SHP77 (cell line): ENCODE data around the gene GOPC.
"Not testable (repeated sequence)": the region's sequence is repeated elsewhere in the genome, so short reads cannot be mapped to it uniquely, and the experiment has no call there.

Experiments used
- DNase-seq, 2 experiments: peaks; one replicate each; lab custom pipeline; 2025; lab: John Stamatoyannopoulos, UW

The GOPC gene

DNA sequence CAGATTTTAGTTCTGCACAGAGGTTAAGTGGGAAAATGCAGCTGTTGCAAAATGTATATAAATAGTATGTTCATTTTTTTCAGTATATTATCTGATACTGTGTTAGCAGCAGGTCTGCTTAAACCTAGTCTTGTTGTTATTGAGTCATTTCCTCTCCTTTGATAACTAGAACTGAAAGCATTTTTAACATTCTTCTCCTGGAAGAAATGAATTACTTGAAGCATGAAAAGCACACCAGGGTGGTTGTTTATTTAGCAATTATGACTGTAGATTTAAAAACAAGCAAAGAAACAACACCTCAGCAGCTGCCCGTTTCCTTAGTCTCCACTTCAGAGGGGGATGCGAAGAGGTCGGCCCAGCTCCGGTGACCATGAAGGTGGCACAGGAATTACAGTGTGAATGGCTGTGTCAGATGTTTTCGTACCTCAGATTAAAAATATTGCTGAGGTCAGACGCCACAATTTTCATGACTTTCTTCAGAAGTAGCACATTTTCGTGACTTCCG lies 53.5 kb downstream of the GOPC start:
- no peak for DNase-seq

DNA sequence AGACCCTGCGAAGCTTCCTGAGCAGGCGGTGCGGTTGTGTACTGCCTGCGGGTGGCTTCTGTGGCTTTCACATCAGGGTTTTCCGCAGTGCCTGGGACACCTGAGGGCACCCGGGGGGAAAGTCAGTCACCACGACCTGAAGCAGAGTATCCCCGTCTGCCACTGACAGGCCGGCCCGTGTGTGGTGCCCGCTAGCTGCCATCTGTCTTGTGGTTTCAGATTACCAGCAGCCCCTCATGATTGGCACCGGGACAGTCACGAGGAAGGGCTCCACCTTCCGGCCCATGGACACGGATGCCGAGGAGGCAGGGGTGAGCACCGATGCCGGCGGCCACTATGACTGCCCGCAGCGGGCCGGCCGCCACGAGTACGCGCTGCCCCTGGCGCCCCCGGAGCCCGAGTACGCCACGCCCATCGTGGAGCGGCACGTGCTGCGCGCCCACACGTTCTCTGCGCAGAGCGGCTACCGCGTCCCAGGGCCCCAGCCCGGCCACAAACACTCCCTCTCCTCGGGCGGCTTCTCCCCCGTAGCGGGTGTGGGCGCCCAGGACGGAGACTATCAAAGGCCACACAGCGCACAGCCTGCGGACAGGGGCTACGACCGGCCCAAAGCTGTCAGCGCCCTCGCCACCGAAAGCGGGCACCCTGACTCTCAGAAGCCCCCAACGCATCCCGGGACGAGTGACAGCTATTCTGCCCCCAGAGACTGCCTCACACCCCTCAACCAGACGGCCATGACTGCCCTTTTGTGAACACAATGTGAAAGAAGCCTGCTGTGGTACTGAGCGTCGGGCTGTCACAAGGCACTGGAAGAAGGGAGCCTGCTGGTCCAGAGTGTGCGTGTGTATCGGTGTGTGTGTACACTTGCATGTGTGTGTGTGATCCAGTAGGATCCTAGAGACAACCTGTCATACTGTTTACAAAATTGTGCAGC lies 54.4 kb downstream of the GOPC start:
- DNase-seq = no peak

DNA sequence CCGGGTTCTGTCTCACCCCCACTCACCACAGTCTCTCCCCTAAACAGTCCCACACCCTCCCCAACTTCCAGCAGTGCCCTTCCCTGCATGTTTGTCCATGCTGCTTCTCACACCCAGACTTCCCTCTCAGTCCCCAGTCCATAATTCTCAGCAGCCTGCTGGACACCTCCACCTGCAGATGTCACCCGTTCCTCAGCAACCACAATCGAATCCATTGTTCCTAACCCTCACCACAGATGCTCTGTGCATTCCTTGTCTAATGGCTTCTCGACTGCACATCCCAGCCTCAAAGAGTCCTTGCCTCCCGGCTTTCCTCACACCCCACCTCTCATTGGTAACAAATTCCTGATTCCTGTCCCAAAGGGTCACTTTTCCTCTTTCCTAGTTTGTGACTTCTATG lies 55.6 kb downstream of the GOPC start:
- DNase-seq = no peak

DNA sequence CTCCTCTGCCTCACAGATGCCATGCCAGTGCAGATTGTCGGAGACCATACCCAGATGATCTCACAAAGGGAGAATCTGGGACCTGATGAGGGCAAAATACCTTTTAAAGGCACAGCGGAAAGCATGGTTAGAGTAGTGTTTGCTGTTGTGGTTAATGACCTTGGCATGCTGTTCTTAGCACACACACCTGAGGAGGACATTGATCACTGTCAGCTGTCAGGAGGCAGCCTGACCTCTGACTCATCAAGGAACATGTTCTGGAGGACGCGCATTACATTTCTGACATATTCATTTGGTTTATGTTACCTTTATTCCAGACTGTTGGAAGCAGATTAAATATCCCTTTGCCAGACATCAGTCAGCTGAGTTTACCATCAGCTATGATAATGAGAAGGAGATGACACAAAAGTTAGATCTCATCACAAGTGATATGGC lies 57.1 kb downstream of the GOPC start:
- no peak for DNase-seq

DNA sequence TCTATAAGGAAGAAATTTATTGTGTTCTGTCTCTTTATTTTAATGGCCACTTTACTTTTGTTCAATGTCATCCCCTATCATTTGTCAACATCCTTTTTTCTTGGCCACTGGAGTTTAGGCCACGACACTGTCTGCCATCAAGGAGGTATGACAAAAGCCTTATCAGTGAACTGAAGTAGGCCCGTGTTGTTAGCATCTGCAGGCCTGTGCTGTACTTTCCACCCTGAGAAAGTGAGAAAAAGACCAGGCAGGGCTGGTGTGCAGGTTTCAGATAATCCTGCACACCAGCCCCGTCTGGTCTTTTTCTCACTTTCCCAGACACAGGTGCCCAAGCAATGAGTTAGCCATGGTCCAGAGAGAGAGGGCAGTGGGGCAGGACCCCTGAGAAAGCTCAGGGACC lies 57.6 kb downstream of the GOPC start:
- DNase-seq = no peak

DNA sequence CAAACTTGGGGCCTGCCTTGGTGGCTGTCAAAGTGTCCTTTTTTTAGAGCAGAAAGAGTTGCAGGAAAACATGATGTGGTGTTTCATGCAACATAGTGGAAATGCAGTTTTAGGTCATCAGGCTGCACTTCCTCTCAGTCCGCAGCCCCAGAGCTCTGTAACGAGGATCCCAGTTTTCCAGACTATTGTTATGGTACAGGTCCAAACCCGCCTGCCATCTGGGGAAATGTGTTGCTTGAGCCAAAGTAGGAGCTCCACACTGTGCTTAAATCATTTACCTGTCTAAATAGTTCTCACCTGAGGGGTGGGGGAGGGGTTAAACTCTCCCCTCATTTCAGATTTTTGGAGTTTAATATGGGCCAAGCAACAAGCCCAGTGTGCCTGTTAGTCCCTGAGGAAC lies 59.8 kb downstream of the GOPC start:
- DNase-seq = no peak

DNA sequence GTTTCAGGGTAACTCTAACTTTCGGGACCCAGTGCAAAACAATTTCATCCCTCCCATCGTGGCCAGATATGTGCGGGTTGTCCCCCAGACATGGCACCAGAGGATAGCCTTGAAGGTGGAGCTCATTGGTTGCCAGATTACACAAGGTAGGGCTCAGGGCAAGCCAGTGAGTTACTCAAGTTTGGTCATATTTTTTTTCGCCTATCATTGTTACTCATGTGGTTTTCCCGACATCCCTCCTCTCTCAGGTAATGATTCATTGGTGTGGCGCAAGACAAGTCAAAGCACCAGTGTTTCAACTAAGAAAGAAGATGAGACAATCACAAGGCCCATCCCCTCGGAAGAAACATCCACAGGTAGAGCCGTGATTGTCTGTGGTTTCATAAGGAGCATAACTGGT lies 61.6 kb downstream of the GOPC start:
- DNase-seq = no peak

DNA sequence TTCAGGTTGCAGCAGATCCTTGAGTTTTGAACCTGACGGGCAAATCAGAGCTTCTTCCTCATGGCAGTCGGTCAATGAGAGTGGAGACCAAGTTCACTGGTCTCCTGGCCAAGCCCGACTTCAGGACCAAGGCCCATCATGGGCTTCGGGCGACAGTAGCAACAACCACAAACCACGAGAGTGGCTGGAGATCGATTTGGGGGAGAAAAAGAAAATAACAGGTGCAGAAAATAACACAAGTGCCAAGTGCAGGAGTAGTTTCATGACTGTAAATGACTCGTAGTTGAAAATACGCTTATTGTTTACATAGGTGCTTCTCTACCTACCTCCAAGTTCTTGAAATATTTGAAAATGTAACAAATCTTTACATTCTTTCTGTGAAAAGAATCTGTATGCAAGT lies 63.7 kb downstream of the GOPC start:
- no peak for DNase-seq

DNA sequence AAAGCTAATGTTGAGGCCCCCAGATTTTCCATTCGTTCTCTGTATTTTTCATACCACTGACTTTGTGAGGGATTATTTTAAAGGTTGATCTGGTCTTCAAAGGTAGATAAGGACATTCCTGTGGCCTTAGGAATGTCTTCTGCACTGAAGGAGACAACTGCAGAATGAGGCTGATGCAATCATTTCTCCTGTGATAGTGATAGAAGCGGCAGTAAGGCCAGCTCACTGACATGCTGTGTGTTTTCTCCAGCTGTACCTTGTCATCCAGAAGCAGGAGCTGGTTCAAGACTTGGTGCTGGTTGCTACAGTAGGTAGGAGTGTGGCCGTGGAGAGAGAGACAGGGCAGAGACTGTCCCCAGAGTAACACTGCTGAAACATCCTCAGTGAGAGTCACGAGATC lies 66.0 kb downstream of the GOPC start:
- no peak for DNase-seq

DNA sequence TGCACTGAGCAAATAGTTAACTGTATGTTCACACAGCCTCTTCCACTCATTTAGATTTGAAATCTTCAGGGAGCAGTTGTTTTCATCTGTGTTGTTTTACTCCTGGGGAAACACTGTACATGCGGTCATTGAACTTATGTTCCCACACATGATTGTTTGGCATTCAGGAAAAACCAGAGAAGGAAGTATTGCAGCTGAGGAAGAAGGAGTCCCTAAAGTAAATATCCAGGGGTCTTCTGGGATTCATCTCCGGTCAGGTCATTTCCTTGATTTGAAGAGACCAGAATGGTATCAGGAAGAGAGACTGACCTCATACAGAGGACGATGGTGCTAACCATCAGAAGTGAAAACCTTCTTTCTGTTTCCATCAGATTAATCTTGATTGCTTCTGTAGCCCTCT lies 67.3 kb downstream of the GOPC start:
- DNase-seq = no peak

DNA sequence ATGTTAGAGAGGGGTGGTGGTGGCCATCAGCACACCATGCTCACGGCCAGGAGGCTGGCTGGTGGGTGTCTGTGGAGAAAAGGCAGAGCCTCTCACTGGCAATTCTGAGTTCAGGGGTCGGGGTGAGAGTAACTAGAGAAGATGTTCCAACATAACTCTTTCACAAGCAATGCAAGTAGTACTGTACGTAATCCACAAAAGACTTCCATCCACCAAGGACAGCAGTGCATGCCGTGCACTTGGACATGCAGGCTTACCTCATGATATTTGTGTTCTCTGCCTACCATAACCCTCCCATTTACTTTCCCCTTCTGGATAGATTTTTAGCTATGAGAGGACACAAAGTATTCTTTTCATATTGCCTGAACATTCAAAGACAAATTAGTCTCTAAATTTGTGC lies 68.5 kb downstream of the GOPC start:
- no peak for DNase-seq

DNA sequence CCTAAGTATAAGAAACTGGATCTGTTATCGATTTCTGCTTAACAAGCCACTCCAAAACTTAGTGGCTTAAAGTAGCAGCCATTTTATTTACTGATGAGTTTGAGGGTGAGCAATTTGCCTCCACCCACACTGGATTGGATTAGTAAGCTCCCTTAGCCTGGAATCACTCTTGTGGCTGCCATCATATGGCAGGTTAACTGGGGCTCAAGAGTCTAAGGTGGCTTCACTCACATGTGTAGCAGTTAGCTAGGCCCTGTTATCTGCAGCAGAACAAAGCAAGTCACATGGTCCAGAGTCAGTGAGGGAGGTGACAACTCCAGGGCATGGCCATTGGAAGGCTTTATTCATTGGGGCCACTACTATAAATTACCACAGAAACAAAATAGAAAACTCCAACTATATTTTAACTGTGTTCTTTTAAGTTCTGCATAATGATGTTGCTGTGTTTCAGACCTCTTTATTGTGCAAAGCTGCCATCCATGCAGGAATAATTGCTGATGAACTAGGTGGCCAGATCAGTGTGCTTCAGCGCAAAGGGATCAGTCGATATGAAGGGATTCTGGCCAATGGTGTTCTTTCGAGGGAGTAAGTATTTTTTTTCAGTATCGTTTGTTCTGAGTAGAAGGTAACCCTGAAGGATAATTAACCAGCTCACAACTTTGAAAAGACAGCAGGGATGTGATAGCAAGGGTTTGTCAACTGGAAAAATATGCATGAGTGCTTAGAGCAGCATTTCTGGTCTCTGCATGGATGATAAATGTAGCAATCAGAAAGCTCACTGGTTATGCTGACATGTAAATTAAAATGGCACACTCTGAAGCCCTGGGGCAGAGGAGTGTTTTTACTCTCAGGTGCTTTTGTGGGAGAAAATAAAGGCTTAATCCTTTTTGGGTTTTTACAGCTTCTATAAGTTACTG lies 70.2 kb downstream of the GOPC start:
- DNase-seq = no peak

DNA sequence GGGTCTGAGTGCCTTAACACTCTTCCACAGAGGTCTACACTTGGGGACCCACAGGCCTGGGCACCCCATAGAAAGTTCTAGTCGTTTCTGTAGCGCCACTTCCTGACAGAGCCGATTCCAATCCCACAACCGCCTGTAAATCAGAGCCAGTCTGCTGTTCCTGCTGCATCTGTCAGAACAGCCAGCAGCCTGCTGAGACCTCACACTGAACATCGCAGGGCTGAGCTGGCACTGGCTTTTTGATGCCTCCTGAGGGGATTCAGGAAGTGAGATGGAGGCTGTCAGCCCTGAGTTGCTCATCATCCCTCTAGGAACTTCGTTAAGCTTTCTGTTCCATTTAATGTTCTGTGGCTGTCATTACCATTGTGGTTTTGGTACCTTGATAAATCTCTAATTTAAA lies 71.0 kb downstream of the GOPC start:
- DNase-seq = no peak

DNA sequence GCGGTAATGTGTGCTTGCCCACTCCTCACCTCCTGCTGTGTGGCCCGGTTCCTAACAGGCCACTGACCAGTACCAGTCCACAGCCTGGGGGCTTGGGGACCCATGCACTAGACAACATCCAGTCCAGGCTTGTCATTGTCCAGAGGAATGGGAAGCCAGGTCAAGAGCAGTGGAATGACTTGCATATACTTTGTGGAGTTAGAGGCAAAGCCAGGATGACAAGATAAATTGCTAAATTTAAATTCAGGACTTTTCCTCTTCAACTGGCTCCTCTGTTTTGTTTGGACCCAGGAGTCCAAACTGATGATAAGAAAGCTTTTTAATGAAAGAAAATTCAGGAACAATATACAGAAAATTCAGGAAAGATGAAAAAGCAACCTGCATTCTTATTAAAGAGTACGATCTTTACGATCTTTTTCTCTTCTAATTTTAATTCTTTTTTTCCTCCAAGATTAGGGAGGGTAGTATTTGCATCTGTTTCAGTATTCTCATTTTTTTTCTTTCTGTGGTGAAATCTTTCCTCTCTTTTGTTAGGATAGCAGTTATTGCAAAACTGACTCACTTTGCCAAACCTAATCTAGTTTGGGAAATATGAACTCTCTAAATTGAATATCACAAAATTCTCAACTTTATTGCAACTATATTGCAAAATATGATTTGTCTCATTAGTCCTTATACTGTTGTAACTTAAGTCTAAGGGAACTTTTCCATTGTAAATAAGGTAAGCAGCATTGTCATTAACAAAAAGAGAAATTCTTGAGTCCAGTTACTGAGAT lies 71.7 kb downstream of the GOPC start:
- DNase-seq = no peak

DNA sequence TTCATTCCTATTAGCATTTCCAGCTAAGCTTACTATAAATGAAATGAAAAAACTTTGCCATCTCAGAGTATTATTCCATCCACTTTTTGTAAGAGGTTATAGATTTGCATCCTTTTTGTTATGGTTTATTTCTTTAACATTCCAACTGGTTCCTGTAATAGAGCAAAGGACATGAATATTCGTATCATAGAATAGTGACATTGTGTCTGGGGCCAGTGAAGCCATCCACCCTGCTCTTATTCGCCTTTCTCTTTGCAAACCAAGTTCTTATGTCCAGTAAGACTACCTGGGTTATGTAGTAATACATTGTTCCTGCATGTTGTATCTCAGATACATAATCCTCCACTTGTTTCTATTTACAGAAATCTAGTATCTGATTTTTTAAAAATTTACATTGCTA lies 76.7 kb downstream of the GOPC start:
- DNase-seq = no peak

DNA sequence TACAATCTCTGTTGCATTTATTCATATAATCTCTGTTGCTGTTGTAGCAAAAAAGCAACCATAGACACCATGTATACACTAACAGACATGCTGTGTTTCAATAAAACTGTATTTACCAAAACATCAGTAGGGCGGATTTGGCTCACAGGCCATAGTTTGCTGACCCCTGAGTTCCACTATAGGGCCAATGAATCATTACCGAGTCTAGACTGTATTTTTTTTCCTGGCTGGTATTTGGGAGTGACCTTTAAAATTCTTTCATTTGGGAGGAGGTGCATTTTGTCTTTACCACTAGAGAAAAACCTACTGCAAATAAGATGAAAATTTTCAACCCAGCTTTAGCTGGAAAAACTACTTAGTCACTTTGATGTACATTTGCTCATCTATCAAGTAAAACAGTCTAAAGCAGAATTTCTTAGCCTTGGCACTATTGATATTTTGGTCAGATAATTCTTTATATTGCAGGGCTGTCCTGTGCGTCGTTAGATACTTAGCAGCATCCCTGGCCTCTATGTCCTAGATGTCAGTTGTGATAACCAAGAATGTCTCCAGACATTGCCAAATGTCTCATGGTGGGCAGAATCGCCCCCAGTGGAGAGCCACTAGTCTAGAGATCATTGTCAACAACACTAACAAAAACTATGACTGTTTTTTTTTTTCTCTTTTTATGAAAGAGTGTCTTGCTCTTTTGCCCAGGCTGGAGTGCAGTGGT lies 80.4 kb downstream of the GOPC start:
- DNase-seq = no peak

DNA sequence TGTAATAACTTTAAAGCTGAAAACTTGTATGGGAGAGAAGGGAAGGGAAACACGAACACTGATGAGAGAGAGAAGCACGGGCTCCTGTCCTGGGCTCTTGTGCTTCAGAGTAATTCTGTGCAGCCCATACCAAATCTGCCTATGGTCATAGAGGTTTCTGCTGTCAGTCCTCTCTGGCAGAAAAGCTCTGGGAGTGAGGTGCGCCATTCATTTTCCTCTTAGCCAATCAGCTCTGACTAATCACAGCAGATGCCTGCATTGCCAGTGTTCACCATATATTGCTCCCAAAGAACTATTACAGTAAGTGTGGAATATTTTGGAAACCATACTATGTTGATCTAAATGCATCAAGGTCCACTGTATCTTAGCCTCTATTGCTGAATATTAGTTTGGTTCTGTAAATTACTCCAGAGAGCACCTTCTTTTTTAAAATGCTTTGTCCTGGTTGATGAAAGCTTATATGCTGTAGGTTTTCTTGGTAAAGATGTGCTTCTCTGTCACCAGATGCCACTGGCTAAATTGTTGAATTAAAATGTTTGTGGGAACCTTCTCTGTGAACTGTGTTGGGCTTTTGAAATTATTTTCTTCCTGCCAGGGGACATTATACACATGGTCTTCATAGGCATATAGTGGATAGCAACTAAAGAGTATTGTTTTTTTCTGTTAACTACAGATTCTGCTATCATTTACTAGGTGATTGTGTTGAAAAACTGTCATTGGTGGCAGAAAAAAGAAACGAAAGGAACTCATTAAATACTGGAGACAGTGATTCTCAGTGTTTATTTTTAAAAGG lies 81.5 kb downstream of the GOPC start:
- DNase-seq = no peak

DNA sequence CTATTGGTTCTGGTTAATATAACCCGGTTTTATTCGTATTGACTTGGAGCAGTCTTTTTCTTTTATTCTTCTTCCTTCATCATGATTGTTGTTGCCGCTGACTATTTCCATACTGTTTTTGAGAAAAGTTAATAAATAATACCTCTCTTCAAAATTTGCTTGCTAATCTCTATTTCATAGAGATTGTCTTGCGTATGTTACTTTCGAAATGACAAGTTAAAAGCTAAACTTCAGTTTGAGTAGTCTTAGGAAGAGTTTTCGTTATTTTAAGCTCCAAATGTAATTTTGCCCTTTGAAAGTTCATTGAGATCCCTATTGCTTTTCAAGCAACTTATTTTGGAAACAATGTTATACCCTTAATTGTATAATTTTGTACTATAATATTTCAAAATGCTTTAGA lies 83.4 kb downstream of the GOPC start:
- DNase-seq = no peak

DNA sequence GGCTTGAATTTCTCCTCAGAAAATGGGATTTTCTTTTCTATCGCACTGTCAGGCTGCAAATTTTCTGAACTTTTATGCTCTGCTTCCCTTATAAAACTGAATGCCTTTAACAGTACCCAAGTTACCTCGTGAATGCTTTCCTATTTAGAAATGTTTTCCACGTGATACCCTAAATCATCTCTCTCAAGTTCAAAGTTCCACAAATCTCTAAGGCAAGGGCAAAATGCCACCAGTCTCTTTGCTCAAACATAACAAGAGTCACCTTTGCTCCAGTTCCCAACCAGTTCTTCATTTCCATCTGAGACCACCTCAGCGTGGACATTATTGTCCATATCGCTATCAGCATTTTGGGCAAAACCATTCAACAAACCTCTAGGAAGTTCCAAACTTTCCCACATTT lies 84.3 kb downstream of the GOPC start:
- DNase-seq = not testable (repeated sequence)

DNA sequence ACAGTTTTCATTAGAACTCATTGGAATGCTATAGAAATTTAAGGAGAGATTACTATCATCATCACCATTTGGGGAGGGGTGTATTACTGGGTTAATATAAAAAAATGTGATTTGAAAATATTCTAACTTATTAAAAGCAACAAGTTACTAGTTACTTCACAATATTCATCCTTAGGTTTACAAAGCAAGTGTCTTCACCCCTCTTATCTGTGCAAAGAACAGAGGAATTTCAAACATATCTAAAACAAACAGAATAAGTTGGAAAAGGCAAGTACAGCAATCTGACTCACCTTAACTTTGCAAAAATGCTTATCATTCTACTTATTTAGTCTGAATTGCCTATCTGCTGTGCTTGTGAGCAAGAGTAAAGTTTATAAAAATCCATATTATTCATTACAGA lies 87.0 kb downstream of the GOPC start:
- DNase-seq = no peak

DNA sequence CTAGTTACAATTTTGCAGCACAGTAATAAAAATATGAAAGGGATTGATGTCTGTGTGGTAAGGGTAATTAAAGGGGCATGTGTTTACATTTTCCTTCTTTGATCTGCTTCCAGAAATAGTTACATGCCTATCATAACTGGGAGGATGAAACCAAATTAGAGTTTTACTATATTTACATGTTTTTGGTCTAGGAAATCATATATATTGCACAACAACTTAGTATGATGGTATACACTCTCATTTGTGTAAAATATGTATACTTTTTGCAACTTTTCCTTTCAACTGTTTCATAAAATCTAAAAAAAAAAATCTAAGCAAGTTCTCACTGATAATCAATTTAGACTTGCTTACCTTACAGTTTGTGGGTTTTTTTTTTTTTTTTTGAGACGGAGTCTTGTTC lies 87.7 kb downstream of the GOPC start:
- no peak for DNase-seq
